GM21526 (cell line): ENCODE results near the gene TSNAX.

Experiments used
- ATAC-seq: cut with Tn5 transposase; IDR thresholded peaks from one replicate; pipeline ENCODE4 v1.9.1; 2021; ENCODE audit warnings: moderate library complexity; ENCODE audit not compliant: unreplicated experiment, low FRiP score

TSNAX gene

DNA sequence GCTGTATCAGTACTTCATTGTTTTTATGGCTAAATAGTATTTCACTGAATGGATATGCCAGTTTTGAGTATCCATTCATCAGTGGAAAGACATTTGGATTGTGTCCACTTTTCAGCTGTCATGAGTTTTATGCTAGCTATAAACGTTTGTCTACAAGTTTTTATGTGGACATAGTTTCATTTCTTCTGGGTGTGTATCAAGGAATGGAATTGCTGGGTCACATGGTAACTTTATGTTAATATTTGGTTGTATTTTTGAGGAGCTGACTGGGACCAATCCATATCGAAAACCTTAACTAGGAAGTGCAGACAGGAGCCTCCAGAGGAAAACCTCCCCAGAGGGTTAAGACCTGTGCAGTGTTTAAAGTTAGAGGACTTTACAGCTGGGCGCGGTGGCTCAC, 66.3 kb downstream of the TSNAX start:
- no peak for ATAC-seq

DNA sequence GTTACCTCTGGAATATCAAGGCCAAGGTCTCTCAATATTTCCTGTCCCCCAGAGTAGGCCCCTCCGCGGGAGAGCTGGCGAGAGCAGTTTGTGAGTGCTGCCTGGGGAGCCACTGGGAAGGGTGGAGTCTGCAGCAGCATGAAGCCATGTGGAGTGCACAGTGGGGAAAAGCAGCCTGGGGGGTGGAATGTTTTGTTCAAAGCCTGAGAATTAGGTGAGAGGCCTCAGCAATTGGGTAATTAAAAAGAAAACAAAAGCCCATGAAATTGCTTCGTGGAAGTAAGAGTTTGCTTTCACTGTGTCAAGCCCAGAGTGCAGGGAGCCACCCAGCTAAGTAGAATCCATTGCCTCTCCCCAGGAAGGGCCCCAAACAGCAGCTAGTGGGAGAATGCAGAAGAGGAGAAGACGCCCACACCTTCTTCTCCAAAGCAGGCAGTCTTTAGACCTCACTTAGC, 67.9 kb downstream of the TSNAX start:
- no peak for ATAC-seq

DNA sequence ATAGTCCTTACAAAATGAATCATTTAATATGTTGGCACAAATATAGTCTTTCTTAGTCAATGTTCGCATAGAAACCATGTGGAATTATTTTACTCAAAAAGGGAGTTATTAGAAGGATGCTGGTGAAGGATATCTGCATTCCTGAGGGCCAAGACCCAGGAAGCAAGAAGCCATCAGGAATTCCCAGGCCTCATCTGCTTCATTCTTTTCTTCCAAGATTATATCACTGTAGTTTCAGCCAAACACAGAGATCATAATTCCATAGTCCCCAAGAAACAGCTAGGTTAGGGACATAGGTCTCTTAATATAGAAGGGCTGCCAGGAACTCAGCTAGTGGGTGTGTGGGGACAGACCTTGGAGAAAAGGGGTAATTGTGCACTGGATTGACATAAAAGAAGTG, 69.5 kb downstream of the TSNAX start:
- no peak for ATAC-seq

DNA sequence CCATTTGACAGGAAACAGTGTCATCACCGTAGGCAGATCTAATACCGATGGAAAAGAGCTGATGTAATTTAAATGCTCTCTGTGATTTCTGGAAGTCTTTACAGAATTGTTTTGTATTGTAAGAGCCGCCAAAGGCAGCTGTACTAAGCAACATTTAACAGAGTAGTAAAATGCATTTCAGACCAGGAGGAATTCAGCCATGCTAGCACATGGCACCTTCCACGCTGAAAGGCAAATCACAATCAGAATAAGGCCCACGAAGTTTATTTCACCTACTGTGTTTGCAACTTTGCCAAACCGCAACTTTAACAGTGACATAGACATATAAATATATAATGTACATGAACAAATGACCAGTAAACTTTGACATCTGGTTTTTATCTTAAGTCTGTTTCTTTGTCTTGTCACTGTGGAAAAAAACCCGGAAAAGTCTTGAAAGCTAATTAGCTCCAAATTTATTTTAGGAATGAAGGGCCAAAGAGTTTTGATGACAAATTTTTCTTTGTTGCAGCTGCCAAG, 72.0 kb downstream of the TSNAX start:
- no peak for ATAC-seq

DNA sequence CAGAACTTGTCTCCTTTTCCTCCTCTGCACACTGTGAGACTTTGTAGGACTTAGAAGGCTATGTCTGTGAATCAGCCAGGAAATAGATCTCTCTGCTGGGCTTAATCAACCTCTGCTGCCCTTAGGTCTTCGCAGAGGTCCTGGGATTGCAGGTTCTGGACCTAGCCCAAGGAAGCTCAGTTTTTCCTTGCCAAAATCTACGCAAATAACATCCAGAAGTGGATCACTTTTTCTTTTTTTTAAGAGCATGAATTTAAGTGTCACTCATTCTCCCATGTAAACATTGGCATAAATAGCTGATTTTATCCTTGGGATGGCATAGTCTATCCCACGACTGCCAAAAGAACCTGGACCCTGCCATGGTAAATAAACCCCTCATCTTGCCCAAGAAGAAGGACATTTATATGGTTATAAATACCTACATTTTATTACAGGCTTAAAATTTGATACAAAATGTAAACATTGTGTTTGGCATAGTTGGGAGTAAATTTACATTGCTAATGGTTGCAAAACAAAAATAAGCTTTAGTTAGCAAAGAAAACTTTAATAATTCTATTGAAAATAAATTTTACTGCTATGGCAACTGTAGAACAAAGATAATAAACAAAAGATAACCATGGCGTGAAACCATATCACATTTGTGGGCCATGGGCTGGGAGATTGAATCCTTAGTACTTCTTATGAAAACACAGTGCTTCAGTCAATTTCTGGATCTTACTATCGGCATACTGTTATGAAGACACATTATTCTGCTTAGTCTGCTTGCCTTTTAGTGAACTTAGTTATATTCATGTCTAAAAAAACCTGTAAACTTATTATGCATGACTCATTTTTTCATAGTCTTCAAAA, 73.6 kb downstream of the TSNAX start:
- ATAC-seq = no peak

DNA sequence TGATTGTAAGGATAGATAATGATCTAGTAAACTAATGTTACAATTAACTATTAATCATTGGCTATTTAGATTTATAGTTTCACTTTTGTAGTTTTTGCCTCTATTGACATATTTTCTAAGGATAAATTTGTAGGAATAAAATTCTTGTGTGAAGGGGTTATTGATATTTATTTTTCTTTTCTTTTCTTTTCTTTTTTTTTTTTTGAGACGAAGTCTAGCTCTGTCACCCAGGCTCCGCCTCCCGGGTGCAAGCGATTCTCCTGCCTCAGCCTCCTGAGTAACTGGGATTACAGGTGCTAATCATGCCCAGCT, 74.2 kb downstream of the TSNAX start:
- no peak for ATAC-seq

DNA sequence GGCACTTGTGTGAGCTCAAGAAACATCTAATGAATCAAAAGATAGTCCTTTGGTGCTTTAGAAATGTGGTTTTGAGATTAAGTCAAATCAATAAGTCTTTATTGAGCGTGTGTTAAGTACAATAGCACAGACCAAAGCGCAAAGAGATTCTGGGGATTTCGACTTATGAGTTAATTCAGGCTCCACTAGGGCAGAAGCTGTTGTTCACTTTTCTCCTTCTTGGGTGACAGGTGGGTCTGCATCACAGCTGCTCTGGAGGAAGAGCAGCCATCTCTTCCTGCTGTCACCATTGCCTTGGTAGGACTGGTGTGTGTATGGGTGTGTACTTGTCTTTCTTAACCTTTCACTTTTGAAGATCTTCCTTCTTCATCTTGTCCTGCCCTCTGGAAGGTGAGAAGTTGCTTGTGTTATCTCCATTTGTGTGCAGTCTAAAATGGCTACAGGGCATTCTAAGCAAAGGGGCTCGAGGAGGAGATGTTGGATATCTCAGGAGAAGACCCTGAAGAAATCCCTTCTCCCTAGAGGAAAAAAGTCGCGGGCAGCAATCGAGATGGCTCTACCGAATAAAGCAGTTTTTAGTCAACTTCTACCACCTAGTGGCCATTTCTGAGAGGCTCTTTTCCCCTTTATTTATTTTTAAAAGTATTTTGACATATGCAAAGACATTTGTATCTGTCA, 75.3 kb downstream of the TSNAX start:
- peak; percentile 77 for ATAC-seq

DNA sequence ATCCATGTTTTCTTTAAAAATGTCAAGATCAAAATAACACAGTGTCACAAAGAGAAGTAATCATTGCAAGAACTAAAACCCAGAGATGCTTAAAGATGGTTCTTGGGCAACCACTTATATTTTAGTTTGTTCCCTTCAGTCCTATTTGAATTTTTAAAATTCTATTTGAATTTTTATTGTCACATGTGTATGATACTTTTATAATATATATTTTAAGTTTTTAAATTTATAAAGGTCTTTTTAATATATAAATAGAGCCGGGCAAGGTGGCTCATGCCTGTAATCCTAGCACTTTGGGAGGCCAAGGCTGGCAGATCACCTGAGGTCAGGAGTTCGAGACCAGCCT, 75.8 kb downstream of the TSNAX start:
- no peak for ATAC-seq

DNA sequence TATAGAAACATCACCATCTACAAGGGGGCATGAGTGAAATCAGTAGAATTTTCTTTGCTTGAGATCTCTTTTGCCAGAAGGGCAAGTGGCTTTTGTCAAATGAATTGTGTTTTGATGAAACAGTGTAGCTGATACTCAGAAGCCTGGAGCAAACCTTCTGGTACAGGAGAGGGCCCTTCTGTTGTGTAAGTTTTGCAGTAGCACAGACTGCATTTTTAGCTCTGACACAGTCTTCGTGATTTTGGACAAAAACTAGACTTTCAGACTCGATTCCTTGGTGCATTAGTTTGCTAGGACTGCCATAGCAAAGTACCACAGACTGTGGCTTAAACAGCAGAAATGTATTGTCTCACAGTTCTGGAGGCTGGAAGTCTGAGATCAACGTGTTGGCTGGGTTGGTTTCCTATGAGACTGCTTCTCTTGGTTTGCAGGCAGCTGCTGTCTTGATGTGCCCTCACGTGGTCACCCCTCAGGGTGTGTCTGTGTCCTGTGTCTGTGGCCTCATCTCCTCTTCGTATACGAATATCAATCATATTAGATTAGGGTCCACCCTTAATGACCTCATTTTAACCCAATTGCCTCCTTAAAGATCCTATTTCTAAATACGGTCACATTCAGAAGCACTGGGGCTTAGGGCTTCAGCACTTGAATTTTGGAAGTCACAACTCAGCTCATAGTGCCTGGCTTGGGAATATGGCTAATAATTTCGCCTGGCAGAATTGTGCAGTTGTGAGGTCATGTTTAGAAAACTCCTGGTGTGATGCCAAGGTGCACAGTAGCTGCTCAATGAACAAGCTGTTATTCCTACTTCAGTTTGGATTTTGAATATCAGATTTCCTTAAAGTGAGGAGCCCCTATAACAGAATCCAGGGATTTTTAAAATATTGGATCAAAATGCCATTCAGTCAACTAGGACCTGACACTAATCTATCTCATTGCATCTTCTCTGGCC, 77.0 kb downstream of the TSNAX start:
- no peak for ATAC-seq

DNA sequence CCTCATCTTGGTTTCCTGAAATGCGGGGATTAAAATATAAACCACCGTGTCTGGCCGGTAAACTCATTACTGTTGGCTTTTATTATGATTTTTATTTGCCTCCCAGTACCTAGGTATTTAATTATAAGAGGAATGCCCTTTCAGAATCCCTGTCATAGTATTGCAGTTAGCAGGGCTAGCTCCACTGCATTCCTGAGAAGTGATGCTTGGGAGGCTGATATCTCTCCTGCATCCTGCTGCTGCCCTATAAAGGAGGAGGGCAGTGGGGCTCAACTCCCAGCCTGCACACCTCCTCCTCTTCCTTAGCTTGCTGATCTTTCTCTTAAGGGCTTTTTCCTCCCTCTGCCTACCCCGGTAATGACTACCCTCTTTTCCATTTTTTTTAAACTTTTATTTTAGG, 78.2 kb downstream of the TSNAX start:
- ATAC-seq = no peak

DNA sequence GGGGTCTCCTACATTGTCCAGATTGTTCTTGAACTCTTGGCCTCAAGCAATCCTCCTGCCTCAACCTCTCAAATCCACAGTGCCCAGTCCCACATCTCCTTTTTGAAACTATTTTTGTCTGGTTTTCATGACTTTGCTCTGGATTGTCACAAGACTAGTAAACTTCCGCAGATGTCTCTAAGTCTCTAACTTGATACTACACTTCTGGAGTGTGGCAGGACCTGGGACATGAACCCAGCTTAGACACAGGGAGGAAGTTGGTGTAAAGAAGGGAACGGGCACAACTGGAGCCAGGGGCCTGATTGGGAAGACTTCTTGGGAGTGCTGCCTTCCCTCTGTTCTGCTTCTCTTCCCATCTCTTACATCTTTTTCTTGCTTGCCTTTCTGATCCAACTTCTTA, 81.9 kb downstream of the TSNAX start:
- ATAC-seq = no peak

DNA sequence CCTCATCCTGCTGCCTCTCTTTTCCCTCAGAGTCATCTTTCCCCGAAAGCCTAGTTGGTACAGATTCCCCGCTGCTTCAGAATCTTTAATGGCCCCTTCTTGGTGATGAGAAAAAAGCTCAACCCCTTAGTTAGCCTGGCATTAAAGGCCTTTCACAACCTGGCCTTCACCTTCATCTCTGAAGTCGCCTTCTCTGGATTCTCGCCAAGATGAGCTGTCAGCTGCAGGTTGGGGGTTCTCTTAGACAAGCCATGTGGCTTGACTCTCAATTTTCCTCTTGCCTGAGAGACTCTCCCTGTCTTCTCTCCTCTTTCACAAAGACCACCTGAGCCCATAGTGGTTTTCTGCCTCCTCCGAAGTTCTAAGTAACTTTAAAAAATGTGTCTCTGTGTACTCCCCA, 82.6 kb downstream of the TSNAX start:
- ATAC-seq = no peak

DNA sequence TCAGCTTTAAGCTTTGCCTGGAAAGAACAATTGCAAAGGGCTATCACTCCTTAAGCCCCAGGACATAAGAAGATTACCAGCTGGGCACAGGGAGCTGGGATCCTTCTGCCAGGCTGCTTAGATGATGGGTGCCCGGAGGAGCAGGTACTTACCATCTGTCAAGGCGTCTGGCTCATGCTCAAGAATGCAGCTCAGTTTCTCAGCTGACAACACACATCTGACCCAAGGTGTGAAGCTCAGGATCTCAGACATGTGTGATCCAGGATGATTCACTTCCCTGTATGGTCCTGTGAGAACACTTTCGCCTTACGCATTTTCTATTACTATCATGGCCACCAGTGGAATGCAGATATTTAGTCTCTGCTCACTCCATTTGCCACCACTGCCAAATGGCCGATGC, 83.4 kb downstream of the TSNAX start:
- no peak for ATAC-seq

DNA sequence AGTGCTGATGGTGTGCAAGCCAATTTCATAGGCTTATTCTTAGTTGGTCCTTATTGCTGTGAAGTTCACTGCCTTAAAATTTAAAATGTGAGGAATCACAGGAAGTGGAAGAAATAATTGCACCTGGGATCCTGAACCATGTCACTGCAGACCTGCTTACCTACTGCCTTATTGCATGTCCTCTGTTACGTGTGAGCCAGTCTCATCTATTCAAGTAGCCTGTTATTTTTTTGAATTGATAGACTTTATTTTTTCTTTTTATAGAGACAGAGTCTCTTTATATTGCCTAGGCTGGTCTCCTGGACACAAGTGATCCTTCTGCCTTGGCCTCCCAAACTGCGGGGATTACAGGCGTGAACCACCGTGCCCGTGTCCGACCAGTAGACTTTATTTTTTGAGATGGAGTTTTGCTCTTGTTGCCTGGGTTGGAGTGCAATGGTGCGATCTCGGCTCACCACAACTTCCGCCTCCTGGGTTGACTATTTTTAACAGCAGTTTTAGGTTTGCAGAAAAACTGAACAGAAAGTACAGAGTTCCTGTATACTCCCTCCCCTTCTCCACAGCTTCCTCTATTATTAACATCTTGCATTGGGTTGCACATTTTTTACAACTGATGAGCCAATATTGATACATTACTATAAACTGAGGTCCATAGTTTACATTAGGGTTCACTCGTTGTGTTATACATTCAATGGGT, 84.1 kb downstream of the TSNAX start:
- ATAC-seq = peak; percentile 91

DNA sequence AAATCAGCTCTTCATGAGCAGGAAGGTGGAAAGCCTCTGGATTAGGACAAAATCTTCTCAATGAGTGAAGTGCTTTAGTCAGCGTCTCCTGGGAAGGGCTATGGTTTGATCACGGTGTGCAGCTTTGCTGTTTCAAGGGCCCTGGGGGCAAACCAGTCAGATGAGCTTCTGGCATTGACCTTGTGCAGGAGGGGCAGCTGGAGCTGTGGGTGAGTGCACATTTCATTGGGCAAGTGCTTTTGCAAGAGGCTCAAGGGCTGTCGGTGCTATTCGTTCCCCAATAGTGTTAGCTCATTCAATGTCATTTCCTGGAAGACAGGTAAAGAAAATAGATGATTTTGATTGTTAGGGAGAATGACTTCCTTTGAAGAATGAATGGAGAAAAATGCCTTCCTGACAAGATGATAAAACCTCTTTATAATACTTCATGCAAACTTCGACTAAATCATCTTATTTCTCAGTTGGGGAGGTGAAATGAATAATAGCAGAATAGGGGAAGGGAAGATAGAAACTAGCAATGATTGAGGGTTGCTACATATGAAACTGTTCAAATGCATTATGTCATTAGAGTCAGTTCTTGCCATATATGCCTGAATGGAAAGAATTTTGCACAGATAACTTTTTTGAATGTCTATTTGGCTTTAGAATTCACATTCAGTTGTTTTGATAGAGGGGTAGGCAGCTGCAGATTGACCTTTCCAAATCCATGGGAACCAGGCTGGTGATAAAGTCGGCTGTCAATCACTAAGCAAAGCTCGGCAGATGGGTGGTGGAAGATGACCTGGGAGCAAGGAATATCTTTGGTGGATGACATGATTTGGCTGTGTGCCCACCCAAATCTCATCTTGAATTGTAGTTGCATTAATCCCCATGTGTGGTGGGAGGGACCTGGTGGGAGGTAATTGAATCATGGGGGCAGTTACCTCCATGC, 85.2 kb downstream of the TSNAX start:
- no peak for ATAC-seq
